Suprapubic skin (tissue), 4 donors: ENCODE data around the gene ATP6AP2.

ENCODE experiments used
- EP300 ChIP-seq: sonication (generic); formaldehyde crosslinking; IDR thresholded peaks from one replicate; pipeline ENCODE4 v1.6.1; 2017; ENCODE audit warnings: antibody characterized with exemption
- POLR2A ChIP-seq, 2 donors: fragments of 450-650 bp; IDR thresholded peaks; one replicate each; pipeline ENCODE4 v1.6.1; 2017; ENCODE audit warnings: antibody characterized with exemption in 2 of 2, mild to moderate bottlenecking in 2 of 2, moderate library complexity in 2 of 2
- POLR2AphosphoS5 ChIP-seq, 3 donors: sonication (generic); formaldehyde crosslinking; IDR thresholded peaks; one replicate each; pipeline ENCODE4 v1.6.1; 2017; ENCODE audit warnings: antibody characterized with exemption in 3 of 3
- TF ChIP-seq, protein P1 (sequence below), 2 donors: fragments of 200-600 bp in 1 of 2; fragments of 450-650 bp in 1 of 2; sonication (generic) in 1 of 2; IDR thresholded peaks; one replicate each; pipeline ENCODE4 v1.5.1; 2016 to 2019; ENCODE audit warnings: antibody characterized with exemption in 2 of 2, mild to moderate bottlenecking in 1 of 2, moderate library complexity in 1 of 2

DNA sequence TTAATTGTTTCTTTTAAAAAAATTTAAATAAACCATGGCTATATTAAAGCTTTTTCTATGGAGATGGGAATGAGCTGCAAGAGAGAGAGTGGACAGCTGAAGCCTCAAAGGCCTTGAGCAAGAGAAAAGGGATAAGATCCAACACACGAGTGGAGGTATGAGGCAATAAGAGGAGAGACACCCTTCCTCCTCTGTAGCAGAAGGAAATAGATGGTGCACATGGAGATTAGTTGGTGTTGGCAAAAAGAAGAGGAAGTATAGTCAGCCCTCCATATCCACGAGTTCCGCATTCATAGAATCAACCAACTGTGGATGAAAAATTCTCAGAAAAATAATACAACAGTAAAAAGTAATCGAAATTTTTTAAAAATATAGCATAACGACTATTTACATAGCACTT lies 63.4 kb downstream of the ATP6AP2 start:
- TF ChIP-seq, protein P1, sequence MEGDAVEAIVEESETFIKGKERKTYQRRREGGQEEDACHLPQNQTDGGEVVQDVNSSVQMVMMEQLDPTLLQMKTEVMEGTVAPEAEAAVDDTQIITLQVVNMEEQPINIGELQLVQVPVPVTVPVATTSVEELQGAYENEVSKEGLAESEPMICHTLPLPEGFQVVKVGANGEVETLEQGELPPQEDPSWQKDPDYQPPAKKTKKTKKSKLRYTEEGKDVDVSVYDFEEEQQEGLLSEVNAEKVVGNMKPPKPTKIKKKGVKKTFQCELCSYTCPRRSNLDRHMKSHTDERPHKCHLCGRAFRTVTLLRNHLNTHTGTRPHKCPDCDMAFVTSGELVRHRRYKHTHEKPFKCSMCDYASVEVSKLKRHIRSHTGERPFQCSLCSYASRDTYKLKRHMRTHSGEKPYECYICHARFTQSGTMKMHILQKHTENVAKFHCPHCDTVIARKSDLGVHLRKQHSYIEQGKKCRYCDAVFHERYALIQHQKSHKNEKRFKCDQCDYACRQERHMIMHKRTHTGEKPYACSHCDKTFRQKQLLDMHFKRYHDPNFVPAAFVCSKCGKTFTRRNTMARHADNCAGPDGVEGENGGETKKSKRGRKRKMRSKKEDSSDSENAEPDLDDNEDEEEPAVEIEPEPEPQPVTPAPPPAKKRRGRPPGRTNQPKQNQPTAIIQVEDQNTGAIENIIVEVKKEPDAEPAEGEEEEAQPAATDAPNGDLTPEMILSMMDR (IDR thresholded peaks at IDR 0.05): no peak
- TF ChIP-seq POLR2AphosphoS5 (IDR thresholded peaks at IDR 0.05): no peak
- TF ChIP-seq POLR2A (IDR thresholded peaks at IDR 0.05): no peak
- no peak for TF ChIP-seq EP300
